K562 (cell line): ENCODE data around the gene COMMD9. TPM values are rescaled to one million over a fixed set of nuclear protein-coding genes. Genes with fewer than 3 reads are reported as not detected.

Source experiments
- ATAC-seq: fragments of 200-7000 bp; cut with Tn5 transposase; 3 replicates; pipeline ENCODE4 v1.9.1; 2020; ENCODE audit warnings: moderate library complexity
- BruUV-seq: library from RNA; stranded (reverse); fragments of 400-500 nt; replicated peaks from 2 replicates; lab custom pipeline; 2021; lab: Mats Ljungman, UMichigan
- CTCF ChIA-PET: fragments of 300-600 bp; formaldehyde crosslinking; extraction: SDS; loops from one replicate; lab custom pipeline; 2021; ENCODE audit warnings: low intra/inter-chr PET ratio; lab: Yijun Ruan, JAX
- POLR2A ChIA-PET: fragments of 300-600, 350-650 bp; sonication (Branson Sonifier 250); formaldehyde crosslinking; extraction: SDS; loops from one replicate; lab custom pipeline; 2021; ENCODE audit warnings: antibody characterized with exemption, inconsistent platforms; lab: Yijun Ruan, JAX
- DNase-seq, 4 experiments: peaks; one replicate each; pipeline versions ENCODE4 v3.0.0 to v3.0.0-alpha.2; 2011 to 2018; ENCODE audit warnings: low spot score in 3 of 4, mixed read lengths in 3 of 4; ENCODE audit errors: extremely low read depth in 1 of 4
- FAIRE-seq: peaks from 2 replicates; lab custom pipeline; 2011; peaks lifted over from hg19 to GRCh38; lab: Jason Lieb, UNC
- H2AFZ ChIP-seq: 2 replicates; pipeline ENCODE4 v1.6.0; 2011; ENCODE audit warnings: low read depth, low read length, control low read depth, inconsistent platforms
- H3K27ac ChIP-seq: fragments of 200-600 bp; 3 replicates; pipeline ENCODE4 v1.8.0; 2011; ENCODE audit warnings: low read depth, mild to moderate bottlenecking, control low read depth, inconsistent platforms, low read length, moderate library complexity, mixed read lengths; ENCODE audit errors: extremely low read depth
- H3K27me3 ChIP-seq, 2 experiments: fragments of 300-600 bp in 1 of 2; 2 replicates in 1 of 2; 3 replicates in 1 of 2; pipeline versions ENCODE4 v1.6.0 to v1.8.0; 2011; ENCODE audit warnings: inconsistent platforms in 2 of 2, low read length in 2 of 2, mild to moderate bottlenecking in 1 of 2, mixed read lengths in 1 of 2, moderate library complexity in 1 of 2; ENCODE audit not compliant: control insufficient read depth in 2 of 2, insufficient read depth in 2 of 2
- H3K36me3 ChIP-seq: fragments of 300-600 bp; 3 replicates; pipeline ENCODE4 v1.8.0; 2011; ENCODE audit warnings: mild to moderate bottlenecking, low read length, inconsistent platforms; ENCODE audit not compliant: control insufficient read depth, insufficient read depth
- H3K4me1 ChIP-seq, 2 experiments: fragments of 200-600 bp in 1 of 2; replicated peaks in 1 of 2; 2 replicates in 1 of 2; 3 replicates in 1 of 2; pipeline versions ENCODE4 v1.5.1 to v1.8.0; 2011; ENCODE audit warnings: inconsistent platforms in 2 of 2, low read length in 2 of 2, mild to moderate bottlenecking in 1 of 2, mixed read lengths in 1 of 2, moderate library complexity in 1 of 2; ENCODE audit not compliant: control insufficient read depth in 2 of 2, insufficient read depth in 2 of 2
- H3K4me2 ChIP-seq: 2 replicates; pipeline ENCODE4 v1.6.1; 2011; ENCODE audit warnings: low read length, control low read depth, inconsistent platforms, mixed read lengths; ENCODE audit not compliant: insufficient read depth
- H3K4me3 ChIP-seq: fragments of 200-600 bp; sonication (generic), shearing (Covaris generic); 2 replicates; pipeline ENCODE4 v1.5.1; 2016; ENCODE audit warnings: control low read depth, inconsistent platforms
- H3K79me2 ChIP-seq: fragments of 200-600 bp; 3 replicates; pipeline ENCODE4 v1.8.0; 2011; ENCODE audit warnings: low read length, inconsistent platforms; ENCODE audit not compliant: control insufficient read depth, insufficient read depth
- H3K9ac ChIP-seq, 2 experiments: 2 replicates each; pipeline versions ENCODE4 v1.6.0 to v1.6.1; 2011; ENCODE audit warnings: low read depth in 2 of 2, low read length in 2 of 2, control low read depth in 1 of 2, inconsistent platforms in 1 of 2, mild to moderate bottlenecking in 1 of 2, mixed read lengths in 1 of 2; ENCODE audit not compliant: insufficient read depth in 1 of 2
- H3K9me1 ChIP-seq: one replicate; pipeline ENCODE4 v1.6.0; 2011; ENCODE audit warnings: inconsistent platforms, mild to moderate bottlenecking, low read length, moderate library complexity; ENCODE audit not compliant: control insufficient read depth, insufficient read depth
- H3K9me3 ChIP-seq: replicated peaks from 2 replicates; pipeline ENCODE4 v1.5.1; 2011; ENCODE audit warnings: low read depth, low read length, inconsistent platforms; ENCODE audit not compliant: control insufficient read depth, insufficient read depth
- H4K20me1 ChIP-seq: replicated peaks from 2 replicates; pipeline ENCODE4 v1.6.1; 2011; ENCODE audit warnings: low read length, inconsistent platforms, mixed read lengths; ENCODE audit not compliant: control insufficient read depth, insufficient read depth
- CSDE1 ChIP-seq, 2 experiments: fragments of 450-650 bp; IDR thresholded peaks; 2 replicates each; pipeline ENCODE4 v1.6.1; 2016; ENCODE audit warnings: mild to moderate bottlenecking in 1 of 2
- DDX20 ChIP-seq: fragments of 450-650 bp; IDR thresholded peaks from 2 replicates; pipeline ENCODE4 v1.6.1; 2016; ENCODE audit warnings: missing genetic modification characterization, low read depth, mild to moderate bottlenecking, missing compliant biosample characterization, moderate library complexity
- DLX4 ChIP-seq: fragments of 250-450 bp; sonication (Bioruptor Pico); IDR thresholded peaks from 2 replicates; pipeline ENCODE4 v1.6.1; 2021; ENCODE audit warnings: mild to moderate bottlenecking
- ELF1 ChIP-seq: fragments of 200-800 bp; sonication (Bioruptor generic); IDR thresholded peaks from 2 replicates; pipeline ENCODE4 v1.6.1; 2016; ENCODE audit warnings: missing genetic modification characterization, missing compliant biosample characterization
- EP300 ChIP-seq: IDR thresholded peaks from 2 replicates; pipeline ENCODE4 v1.6.1; 2012; ENCODE audit warnings: low read length, improper control_type of control experiment
- FUS ChIP-seq: fragments of 200-400 bp; formaldehyde crosslinking; optimal IDR thresholded peaks from 2 replicates; pipeline ENCODE3; 2017; ENCODE audit warnings: low read depth, low read length
- HDGF ChIP-seq: fragments of 450-650 bp; IDR thresholded peaks from 2 replicates; pipeline ENCODE4 v1.6.1; 2016
- HIVEP1 ChIP-seq: fragments of 250-450 bp; sonication (Bioruptor Pico); IDR thresholded peaks from 2 replicates; pipeline ENCODE4 v1.4.0; 2020; ENCODE audit warnings: mild to moderate bottlenecking
- KHSRP ChIP-seq: fragments of 450-650 bp; IDR thresholded peaks from 2 replicates; pipeline ENCODE4 v1.6.1; 2017
- MXD1 ChIP-seq: fragments of 250-450 bp; sonication (Bioruptor Pico); IDR thresholded peaks from 2 replicates; pipeline ENCODE4 v1.8.0; 2021; ENCODE audit warnings: borderline replicate concordance, mild to moderate bottlenecking, moderate library complexity; ENCODE audit not compliant: poor library complexity, severe bottlenecking
- SMAD2 ChIP-seq: fragments of 150-350 bp; IDR thresholded peaks from 2 replicates; pipeline ENCODE4 v1.6.1; 2014; ENCODE audit warnings: low read depth, mild to moderate bottlenecking, low read length
- ZNF3 ChIP-seq: fragments of 250-450 bp; sonication (Bioruptor Pico); IDR thresholded peaks from 2 replicates; pipeline ENCODE4 v1.5.0; 2021; ENCODE audit warnings: mild to moderate bottlenecking, moderate library complexity
- ZNF436 ChIP-seq: fragments of 250-450, 450-650 bp; sonication (Bioruptor Pico); formaldehyde crosslinking; IDR thresholded peaks from 2 replicates; pipeline ENCODE4 v1.7.0; 2020; ENCODE audit warnings: mild to moderate bottlenecking
- ZNF76 ChIP-seq: fragments of 250-450 bp; sonication (Bioruptor Pico); IDR thresholded peaks from 2 replicates; pipeline ENCODE4 v1.4.0; 2020; ENCODE audit warnings: mild to moderate bottlenecking, moderate library complexity, borderline replicate concordance
- whole genome bisulfite sequencing: fragments of 100-300 bp; shearing (Covaris generic); methylation state at CpG from one replicate; pipeline ENCODE4 v1.1.6; 2016; ENCODE audit warnings: low coverage, mixed read lengths; ENCODE audit not compliant: insufficient coverage; ENCODE audit errors: missing lambda C conversion rate; 5-methylcytosine and 5-hydroxymethylcytosine counted together
- in situ Hi-C: fragments of 300-500 bp; cut with MboI; formaldehyde crosslinking; loops from 4 replicates; pipeline ENCODE4 v1.15.0; 2018; ENCODE audit warnings: inconsistent platforms, mixed read lengths
- intact Hi-C: fragments of 100-400 bp; cut with micrococcal nuclease; formaldehyde crosslinking; loops from 2 replicates; pipeline ENCODE4 v1.14.2; 2022
- polyA plus RNA-seq, 8 experiments: library from polyadenylated mRNA; depleted of rRNA in 4 of 8; stranded (reverse) in 5 of 8; unstranded in 3 of 8; fragments of >200 nt; fragmentation: Nextera tagmentation in 2 of 8; fragmentation: Illumina TruSeq in 1 of 8; extraction: Ambion mirVana in 2 of 8; extraction: Trizol in 1 of 8; gene quantifications; 2 replicates each; pipeline versions ENCODE4 v1.2.1 to v1.2.3, GENCODE V29; 2011 to 2014; ENCODE audit warnings: inconsistent platforms in 1 of 8, missing spikeins in 1 of 8
- total RNA-seq, 7 experiments: library from RNA; depleted of rRNA in 6 of 7; stranded (reverse); fragments of >200 nt in 6 of 7; fragmentation: Illumina TruSeq in 2 of 7; extraction: Trizol in 2 of 7; gene quantifications; 2 replicates each; pipeline versions ENCODE4 v1.2.1 to v1.2.3, GENCODE V29; 2011 to 2021; ENCODE audit warnings: low replicate concordance in 1 of 7
- TF ChIP-seq, protein P1 (sequence below): fragments of 250-450 bp; sonication (Bioruptor Pico); IDR thresholded peaks from 2 replicates; pipeline ENCODE4 v1.5.0; 2020; ENCODE audit warnings: mild to moderate bottlenecking, borderline replicate concordance

The COMMD9 gene
- total and polyA plus RNA-seq, 9 of the 15 experiments (the other 6 are each of a cell fraction or from before 2014, with no cell fraction given), result 27.3 to 121 (median 48.0) TPM

- no peaks in the 10 kb centered on the region for H3K36me3 ChIP-seq
- no peak overlapping the region for H2AFZ ChIP-seq
- ATAC-seq, result no peak
- ChIA-PET POLR2A (no interaction called here), CTCF (no interaction called here)
- no peaks in the 10 kb centered on the region for H3K9me3 ChIP-seq
- peaks cover 0 to 13% of the 10 kb centered on the region in 2 experiments; a peak in 1 of 5 replicates for H3K27me3 ChIP-seq
- TF ChIP-seq HIVEP1 (CRISPR knock-in tag), result no peak
- no peak for TF ChIP-seq ELF1 (tag)
- TF ChIP-seq ZNF436 (CRISPR knock-in tag), result no peak
- TF ChIP-seq HDGF, result no peak
- TF ChIP-seq ZNF3 (CRISPR knock-in tag), result no peak
- TF ChIP-seq, protein P1, sequence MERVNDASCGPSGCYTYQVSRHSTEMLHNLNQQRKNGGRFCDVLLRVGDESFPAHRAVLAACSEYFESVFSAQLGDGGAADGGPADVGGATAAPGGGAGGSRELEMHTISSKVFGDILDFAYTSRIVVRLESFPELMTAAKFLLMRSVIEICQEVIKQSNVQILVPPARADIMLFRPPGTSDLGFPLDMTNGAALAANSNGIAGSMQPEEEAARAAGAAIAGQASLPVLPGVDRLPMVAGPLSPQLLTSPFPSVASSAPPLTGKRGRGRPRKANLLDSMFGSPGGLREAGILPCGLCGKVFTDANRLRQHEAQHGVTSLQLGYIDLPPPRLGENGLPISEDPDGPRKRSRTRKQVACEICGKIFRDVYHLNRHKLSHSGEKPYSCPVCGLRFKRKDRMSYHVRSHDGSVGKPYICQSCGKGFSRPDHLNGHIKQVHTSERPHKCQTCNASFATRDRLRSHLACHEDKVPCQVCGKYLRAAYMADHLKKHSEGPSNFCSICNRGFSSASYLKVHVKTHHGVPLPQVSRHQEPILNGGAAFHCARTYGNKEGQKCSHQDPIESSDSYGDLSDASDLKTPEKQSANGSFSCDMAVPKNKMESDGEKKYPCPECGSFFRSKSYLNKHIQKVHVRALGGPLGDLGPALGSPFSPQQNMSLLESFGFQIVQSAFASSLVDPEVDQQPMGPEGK (CRISPR knock-in tag), result no peak
- no peak for TF ChIP-seq EP300
- TF ChIP-seq KHSRP, result no peak
- no peak for TF ChIP-seq DDX20 (tag)
- no peak for TF ChIP-seq MXD1 (CRISPR knock-in tag)
- TF ChIP-seq DLX4 (CRISPR knock-in tag), result no peak
- no peak for TF ChIP-seq SMAD2
- TF ChIP-seq CSDE1 (IDR thresholded peaks at IDR 0.05), result no peak
- TF ChIP-seq FUS, result no peak
- TF ChIP-seq ZNF76, result no peak
- H3K9me1 ChIP-seq, result no peaks in the 10 kb centered on the region
- no peak overlapping the region for H3K27ac ChIP-seq
- no peaks in the 10 kb centered on the region; the same call in none of the 2 replicates for H4K20me1 ChIP-seq
- H3K9ac ChIP-seq, result no peak overlapping the region
- in situ Hi-C loops, result no loop called here
- no peaks in the 10 kb centered on the region for H3K79me2 ChIP-seq
- DNase-seq, result no peak
- intact Hi-C loops, result no loop called here
- no peak overlapping the region for H3K4me2 ChIP-seq
- WGBS, result 38% methylated on average over 11 of the region's 15 CpGs
- no peak overlapping the region for H3K4me3 ChIP-seq
- FAIRE-seq, result no peak
- no TSS peak for BruUV-seq
- no peaks in the 10 kb centered on the region; a peak in 1 of 5 replicates for H3K4me1 ChIP-seq
Measured at GRCh38 chr11:36227044-36227443, 62.2 kb downstream of the COMMD9 start.
